Epidermal melanocyte (primary cell): ENCODE results near the gene MATN1.

Experiments
- DNase-seq: peaks from one replicate; pipeline ENCODE4 v3.0.0; 2011; ENCODE audit warnings: low spot score; ENCODE audit not compliant: insufficient read length

The MATN1 gene

GRCh38 chr1:30731806-30732276 is 8.5 kb upstream of the MATN1 start:
- no peak for DNase-seq

GRCh38 chr1:30731109-30731805 is 7.9 kb upstream of the MATN1 start:
- no peak for DNase-seq

- DNase-seq = no peak
Measured at GRCh38 chr1:30730346-30731108, 7.1 kb upstream of the MATN1 start.

GRCh38 chr1:30729901-30730300 is 6.5 kb upstream of the MATN1 start:
- DNase-seq = no peak

GRCh38 chr1:30728832-30729638 is 5.7 kb upstream of the MATN1 start:
- DNase-seq = no peak

- no peak for DNase-seq
Measured at GRCh38 chr1:30728340-30728739, 5.0 kb upstream of the MATN1 start.

GRCh38 chr1:30727824-30728223 is 4.4 kb upstream of the MATN1 start:
- no peak for DNase-seq

GRCh38 chr1:30726773-30727684 is 3.6 kb upstream of the MATN1 start:
- DNase-seq = no peak

GRCh38 chr1:30726236-30726635 is 2.9 kb upstream of the MATN1 start:
- no peak for DNase-seq

GRCh38 chr1:30725450-30726095 is 2.2 kb upstream of the MATN1 start:
- DNase-seq = no peak

GRCh38 chr1:30724655-30725421 is 1.5 kb upstream of the MATN1 start:
- no peak for DNase-seq

- no peak for DNase-seq
Measured at GRCh38 chr1:30724175-30724574, 790 bp upstream of the MATN1 start.

GRCh38 chr1:30721812-30722537 is 1.4 kb downstream of the MATN1 start:
- no peak for DNase-seq

- DNase-seq = no peak
Measured at GRCh38 chr1:30721341-30721793, 2.0 kb downstream of the MATN1 start.

- no peak for DNase-seq
Measured at GRCh38 chr1:30720271-30721223, 2.8 kb downstream of the MATN1 start.

- DNase-seq = no peak
Measured at GRCh38 chr1:30719406-30720270, 3.7 kb downstream of the MATN1 start.
